IPS DF 4.7 (cell line): Measurements from ENCODE around the gene CDC123.
"Not testable (repeated sequence)": the region's sequence is repeated elsewhere in the genome, so short reads cannot be mapped to it uniquely, and the experiment has no call there.

ENCODE experiments used
- DNase-seq: peaks from one replicate; pipeline ENCODE4 v3.0.0-alpha.2; 2013; ENCODE audit warnings: low spot score; ENCODE audit errors: extremely low read depth

CDC123 gene

GRCh38 chr10:12297784-12298183, 101.8 kb downstream of the CDC123 start:
- DNase-seq, result not testable (repeated sequence)

GRCh38 chr10:12299222-12299965, 103.4 kb downstream of the CDC123 start:
- DNase-seq, result no peak
